ENCODE data around the gene PPTC7. TPM values are rescaled to one million over a fixed set of nuclear protein-coding genes. Genes with fewer than 3 reads are reported as not detected.
A peak's percentile ranks its signal among the peaks of the same experiment; 100 is the strongest.

The PPTC7 gene
- total and polyA plus RNA-seq, 10 of the 15 experiments (the other 5 are each of a cell fraction or from before 2014, with no cell fraction given), result 4.0 to 69.6 (median 12.3) TPM

DNA sequence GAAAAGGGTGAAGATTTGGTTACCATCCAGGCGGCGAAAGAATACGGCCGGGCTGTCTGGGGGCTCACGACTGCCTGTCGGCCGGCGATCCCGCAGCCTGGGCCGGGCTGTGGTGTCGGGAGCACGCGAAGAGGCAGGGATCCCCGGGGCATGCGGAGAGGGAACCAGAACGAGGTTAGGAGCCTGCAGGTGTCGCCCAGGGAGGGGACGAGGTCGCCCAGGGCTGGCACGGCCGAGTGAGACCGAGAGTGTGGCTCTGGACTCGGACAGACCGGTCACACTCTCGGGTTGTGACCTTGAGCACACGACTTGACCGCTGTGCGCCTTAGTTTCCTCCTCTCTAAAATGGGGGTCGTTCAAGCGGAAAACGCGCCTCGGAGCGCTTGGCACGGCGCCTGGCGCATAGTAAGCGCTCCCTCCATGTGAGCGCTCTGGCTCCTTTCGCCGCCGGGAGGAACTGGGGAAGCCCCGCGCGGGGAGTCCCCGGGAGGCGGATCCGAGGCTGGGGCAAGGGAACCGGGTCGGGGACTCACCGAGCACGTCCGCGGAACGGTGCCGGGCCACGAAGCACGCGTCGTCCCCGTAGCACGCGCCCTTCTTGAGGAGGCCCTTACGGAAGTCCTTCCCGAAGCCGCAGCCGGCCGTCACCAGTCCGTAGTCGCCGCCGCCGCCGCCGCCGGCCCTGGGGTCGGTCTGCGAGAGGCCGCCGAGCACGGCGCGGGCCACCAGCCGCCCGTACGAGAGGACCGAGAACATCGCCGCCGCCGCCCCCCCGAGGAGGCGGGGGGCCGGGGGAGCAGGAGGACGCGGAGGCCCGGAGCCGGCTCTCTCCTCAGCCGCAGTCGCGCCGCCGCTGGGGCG, 612 bp downstream of the PPTC7 start:
- Histone ChIP-seq H3K27ac (ENCODE audit: control insufficient read depth, insufficient read depth) (peak overlapping the region; percentile 95), H3K79me2 (ENCODE audit: control insufficient read depth, insufficient read depth, low read length) (peaks cover 61% of the 10 kb centered on the region), H3K36me3 (ENCODE audit: control insufficient read depth in 2 of 2, insufficient read depth in 2 of 2, low read length in 1 of 2) (peaks cover 0 to 5% of the 10 kb centered on the region in 2 experiments; a peak in 1 of 4 replicates), H3K9me3 (replicated peaks; ENCODE audit: control insufficient read depth, insufficient read depth, low read length) (no peaks in the 10 kb centered on the region), H3K4me2 (ENCODE audit: control insufficient read depth, insufficient read depth) (peak overlapping the region; percentile 83), H3K4me3 (peak overlapping the region; percentile 82), H4K20me1 (ENCODE audit: control insufficient read depth, insufficient read depth) (no peaks in the 10 kb centered on the region), H3K9ac (ENCODE audit: control insufficient read depth, insufficient read depth, low read length) (peak overlapping the region; percentile 96), H2AFZ (ENCODE audit: control insufficient read depth, low read depth, low read length) (0 out of 2 replicates have a peak overlapping the region, but pooled peaks have one; percentile 31), H3K27me3 (replicated peaks in 1 of 2; ENCODE audit: control insufficient read depth in 2 of 2, insufficient read depth in 2 of 2, low read length in 1 of 2) (no peaks in the 10 kb centered on the region), H3K4me1 (ENCODE audit: control insufficient read depth, insufficient read depth, low read length) (peaks cover 36% of the 10 kb centered on the region)
- WGBS (ENCODE audit: insufficient coverage, insufficient replicate concordance, low lambda C conversion rate, missing lambda C conversion rate), result under 1% methylated on average over 95 of the region's 104 CpGs
- FAIRE-seq (no peak), ATAC-seq (peak; percentile 51), DNase-seq (ENCODE audit: low read depth, low spot score) (no peak)
- ChIA-PET SMC1A (ENCODE audit: uncharacterized antibody, unreplicated experiment) (interaction anchor here (3.5 to 11.7 kb wide), 5 partner anchors 17 to 68 kb away, joined by 25 to 308 read pairs (median 35); no protein-coding TSS in a partner anchor), RAD21 (ENCODE audit: unreplicated experiment) (interaction anchor here (0.7 to 5.4 kb wide), 6 partner anchors 19 to 132 kb away, joined by 3 to 73 read pairs (median 5); partner anchors contain the start of genes ARPC3, FAM216A and GPN3), CTCF (interaction anchor here (1.9 to 4.1 kb wide), 2 partner anchors 9 to 19 kb away, joined by 4 to 40 read pairs; no protein-coding TSS in a partner anchor), POLR2A (interaction anchor here (0.9 to 8.8 kb wide), 4 partner anchors 9 to 50 kb away, joined by 3 to 122 read pairs (median 15); no protein-coding TSS in a partner anchor)
- in situ Hi-C loops (cut with MboI), result no loop called here
- intact Hi-C loops (cut with micrococcal nuclease; ENCODE audit: unreplicated experiment), result loop anchor here (2.0 to 5.0 kb wide), 2 partner anchors 52 to 135 kb away; no protein-coding TSS in a partner anchor
- no TSS peak for BruUV-seq (replicated peaks)
- no peak for TF ChIP-seq ZBTB4 (CRISPR knock-in tag; IDR thresholded peaks at IDR 0.05)
- TF ChIP-seq BHLHE40 (IDR thresholded peaks at IDR 0.05; ENCODE audit: borderline replicate concordance in 1 of 2, low read depth in 2 of 2, low read length in 1 of 2), result peak; percentile 63 to 86
- TF ChIP-seq NR2F1 (conservative IDR thresholded peaks at IDR 0.05), result peak; percentile 91
- 0 out of 2 replicates have a peak, but pooled peaks have one; percentile 55 for TF ChIP-seq BCLAF1 (IDR thresholded peaks at IDR 0.05)
- TF ChIP-seq WRNIP1 (IDR thresholded peaks at IDR 0.05; ENCODE audit: borderline replicate concordance, low read depth, low read length), result no peak; the same call in 1 of the 2 replicates
- TF ChIP-seq, protein P1, sequence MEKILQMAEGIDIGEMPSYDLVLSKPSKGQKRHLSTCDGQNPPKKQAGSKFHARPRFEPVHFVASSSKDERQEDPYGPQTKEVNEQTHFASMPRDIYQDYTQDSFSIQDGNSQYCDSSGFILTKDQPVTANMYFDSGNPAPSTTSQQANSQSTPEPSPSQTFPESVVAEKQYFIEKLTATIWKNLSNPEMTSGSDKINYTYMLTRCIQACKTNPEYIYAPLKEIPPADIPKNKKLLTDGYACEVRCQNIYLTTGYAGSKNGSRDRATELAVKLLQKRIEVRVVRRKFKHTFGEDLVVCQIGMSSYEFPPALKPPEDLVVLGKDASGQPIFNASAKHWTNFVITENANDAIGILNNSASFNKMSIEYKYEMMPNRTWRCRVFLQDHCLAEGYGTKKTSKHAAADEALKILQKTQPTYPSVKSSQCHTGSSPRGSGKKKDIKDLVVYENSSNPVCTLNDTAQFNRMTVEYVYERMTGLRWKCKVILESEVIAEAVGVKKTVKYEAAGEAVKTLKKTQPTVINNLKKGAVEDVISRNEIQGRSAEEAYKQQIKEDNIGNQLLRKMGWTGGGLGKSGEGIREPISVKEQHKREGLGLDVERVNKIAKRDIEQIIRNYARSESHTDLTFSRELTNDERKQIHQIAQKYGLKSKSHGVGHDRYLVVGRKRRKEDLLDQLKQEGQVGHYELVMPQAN (conservative IDR thresholded peaks at IDR 0.05), result peak; percentile 81; the same call in 1 of the 2 replicates
- TF ChIP-seq NBN (IDR thresholded peaks at IDR 0.05), result peak; percentile 59
- TF ChIP-seq RUNX3 (IDR thresholded peaks at IDR 0.05; ENCODE audit: low read length), result peak; percentile 18; the same call in 1 of the 2 replicates
- peak; percentile 96 for TF ChIP-seq LARP7 (IDR thresholded peaks at IDR 0.05)
- no peak for TF ChIP-seq IRF3 (IDR thresholded peaks at IDR 0.05)
- no peak for TF ChIP-seq NR2C1 (IDR thresholded peaks at IDR 0.05)

All from GM12878 (cell line).